Neural cell (in vitro differentiated cells): ENCODE results near the gene EXOC4.

Source experiments
- CTCF ChIP-seq: fragments of 450-650 bp; IDR thresholded peaks from 2 replicates; pipeline ENCODE4 v1.5.1; 2014; ENCODE audit warnings: antibody characterized with exemption, mild to moderate bottlenecking, moderate library complexity; ENCODE audit not compliant: poor library complexity, severe bottlenecking
- EP300 ChIP-seq: fragments of 450-650 bp; conservative IDR thresholded peaks from 2 replicates; pipeline ENCODE4 v1.6.1; 2014; ENCODE audit warnings: antibody characterized with exemption, mild to moderate bottlenecking, moderate library complexity; ENCODE audit not compliant: poor library complexity, severe bottlenecking
- EZH2 ChIP-seq: fragments of 200-600, 300-800 bp; shearing (Covaris generic), sonication (generic); IDR thresholded peaks from 2 replicates; pipeline ENCODE4 v1.6.1; 2014; ENCODE audit warnings: antibody characterized with exemption, low read length, borderline replicate concordance, mild to moderate bottlenecking; ENCODE audit not compliant: insufficient read depth, poor library complexity, severe bottlenecking
- MXI1 ChIP-seq: fragments of 450-650 bp; conservative IDR thresholded peaks from 2 replicates; pipeline ENCODE4 v1.6.1; 2014; ENCODE audit warnings: antibody characterized with exemption, mild to moderate bottlenecking; ENCODE audit not compliant: poor library complexity, severe bottlenecking
- POLR2AphosphoS5 ChIP-seq: IDR thresholded peaks from 2 replicates; pipeline ENCODE4 v1.6.1; 2012
- RAD21 ChIP-seq: fragments of 450-650 bp; conservative IDR thresholded peaks from 2 replicates; pipeline ENCODE4 v1.6.1; 2014; ENCODE audit warnings: antibody characterized with exemption, mild to moderate bottlenecking, moderate library complexity
- REST ChIP-seq: IDR thresholded peaks from 2 replicates; pipeline ENCODE4 v1.6.1; 2012; ENCODE audit warnings: borderline replicate concordance
- SMC3 ChIP-seq: fragments of 450-650 bp; conservative IDR thresholded peaks from 2 replicates; pipeline ENCODE4 v1.6.1; 2014; ENCODE audit warnings: antibody characterized with exemption, mild to moderate bottlenecking, moderate library complexity; ENCODE audit not compliant: poor library complexity
- TAF1 ChIP-seq: IDR thresholded peaks from 2 replicates; pipeline ENCODE4 v1.6.1; 2012; ENCODE audit warnings: low read depth

GRCh38 chr7:133442818-133443217 is 189.9 kb downstream of the EXOC4 start:
- no peak for TF ChIP-seq REST
- no peak for TF ChIP-seq CTCF
- no peak for TF ChIP-seq POLR2AphosphoS5
- TF ChIP-seq EP300: no peak
- TF ChIP-seq RAD21: no peak
- TF ChIP-seq EZH2: no peak
- TF ChIP-seq SMC3: no peak
- no peak for TF ChIP-seq TAF1
- no peak for TF ChIP-seq MXI1
